Type B pancreatic cell (in vitro differentiated cells): ENCODE measurements around the gene RBM17. TPM values are rescaled to one million over a fixed set of nuclear protein-coding genes. Genes with fewer than 3 reads are reported as not detected.

Experiments used
- DNase-seq: peaks from one replicate; pipeline ENCODE4 v3.0.0; 2021; ENCODE audit warnings: mixed read lengths; ENCODE audit not compliant: unreplicated experiment; ENCODE audit errors: extremely low spot score
- H3K27ac Mint-ChIP-seq: 2 replicates; pipeline ENCODE4 v1.8.0; 2021; ENCODE audit warnings: mild to moderate bottlenecking, mixed read lengths
- H3K27me3 Mint-ChIP-seq: 2 replicates; pipeline ENCODE4 v1.8.0; 2021; ENCODE audit warnings: mixed read lengths
- H3K36me3 Mint-ChIP-seq: 2 replicates; pipeline ENCODE4 v1.8.0; 2021; ENCODE audit warnings: mixed read lengths
- H3K4me1 Mint-ChIP-seq: one replicate; pipeline ENCODE4 v1.8.0; 2021; ENCODE audit warnings: mixed read lengths; ENCODE audit not compliant: unreplicated experiment
- H3K4me3 Mint-ChIP-seq: 2 replicates; pipeline ENCODE4 v1.8.0; 2021; ENCODE audit warnings: mild to moderate bottlenecking, mixed read lengths
- H3K9me3 Mint-ChIP-seq: 2 replicates; pipeline ENCODE4 v1.8.0; 2021; ENCODE audit warnings: mixed read lengths
- CTCF ChIP-seq: fragments of 200-600 bp; sonication (generic); conservative IDR thresholded peaks from 2 replicates; pipeline ENCODE4 v1.5.0; 2021; ENCODE audit warnings: antibody characterized with exemption, mild to moderate bottlenecking
- total RNA-seq: library from RNA; stranded (reverse); gene quantifications from 2 replicates; pipeline ENCODE4 v1.2.1, GENCODE V29; 2021; ENCODE audit warnings: low replicate concordance

Gene RBM17
- total RNA-seq, 1 donor from 2014 or later, result 105 TPM

- no peak for DNase-seq
These were observed 34.0 kb upstream of the RBM17 start for GRCh38 chr10:6054884-6055283.

GRCh38 chr10:6055929-6056328 is 32.9 kb upstream of the RBM17 start:
- no peak overlapping the region for H3K27ac Mint-ChIP-seq
- H3K9me3 Mint-ChIP-seq, result peaks cover 4% of the 10 kb centered on the region

More at GRCh38 chr10:6054884-6055283, 34.0 kb upstream of the RBM17 start:
- peaks cover 3% of the 10 kb centered on the region for H3K9me3 Mint-ChIP-seq
- no peak for TF ChIP-seq CTCF
- H3K4me3 Mint-ChIP-seq, result no peak overlapping the region
- H3K36me3 Mint-ChIP-seq, result no peaks in the 10 kb centered on the region
- H3K4me1 Mint-ChIP-seq, result no peaks in the 10 kb centered on the region
- H3K27ac Mint-ChIP-seq, result no peak overlapping the region
- peaks cover 35% of the 10 kb centered on the region for H3K27me3 Mint-ChIP-seq

GRCh38 chr10:6056411-6057135 is 32.3 kb upstream of the RBM17 start:
- TF ChIP-seq CTCF, result no peak
- Mint-ChIP-seq H3K27me3 (peaks cover 27% of the 10 kb centered on the region), H3K9me3 (peaks cover 4% of the 10 kb centered on the region), H3K4me1 (no peaks in the 10 kb centered on the region), H3K27ac (no peak overlapping the region), H3K36me3 (no peaks in the 10 kb centered on the region), H3K4me3 (no peak overlapping the region)
- no peak for DNase-seq

More at GRCh38 chr10:6055929-6056328, 32.9 kb upstream of the RBM17 start:
- Mint-ChIP-seq H3K36me3 (no peaks in the 10 kb centered on the region), H3K4me1 (no peaks in the 10 kb centered on the region), H3K4me3 (no peak overlapping the region), H3K27me3 (peaks cover 30% of the 10 kb centered on the region)
- no peak for DNase-seq
- no peak for TF ChIP-seq CTCF

- no peak overlapping the region for H3K27ac Mint-ChIP-seq
- no peaks in the 10 kb centered on the region for H3K36me3 Mint-ChIP-seq
- H3K4me3 Mint-ChIP-seq, result no peak overlapping the region
- no peaks in the 10 kb centered on the region for H3K4me1 Mint-ChIP-seq
- peaks cover 4% of the 10 kb centered on the region for H3K9me3 Mint-ChIP-seq
- H3K27me3 Mint-ChIP-seq, result peaks cover 19% of the 10 kb centered on the region
- no peak for TF ChIP-seq CTCF
- DNase-seq, result no peak
These were observed 30.0 kb upstream of the RBM17 start for GRCh38 chr10:6058682-6059475.

- Mint-ChIP-seq H3K27me3 (peaks cover 18% of the 10 kb centered on the region), H3K36me3 (no peaks in the 10 kb centered on the region), H3K9me3 (peaks cover 4% of the 10 kb centered on the region), H3K27ac (no peak overlapping the region), H3K4me1 (no peaks in the 10 kb centered on the region), H3K4me3 (no peak overlapping the region)
- DNase-seq, result no peak
- no peak for TF ChIP-seq CTCF
These were observed 29.3 kb upstream of the RBM17 start for GRCh38 chr10:6059506-6059905.
